K562 (cell line): ENCODE results near the gene FAM117A. TPM values are rescaled to one million over a fixed set of nuclear protein-coding genes. Genes with fewer than 3 reads are reported as not detected.

Source experiments
- CBX2 ChIP-seq: fragments of 200-600 bp; sonication (generic); IDR thresholded peaks from one replicate; pipeline ENCODE4 v1.6.1; 2012; ENCODE audit warnings: mild to moderate bottlenecking, low read length, inconsistent platforms; ENCODE audit not compliant: insufficient read depth, poor library complexity, severe bottlenecking
- CCNT2 ChIP-seq: IDR thresholded peaks from 2 replicates; pipeline ENCODE4 v1.6.1; 2011; ENCODE audit warnings: borderline replicate concordance, low read depth, mild to moderate bottlenecking, moderate library complexity, mixed read lengths, low read length; ENCODE audit not compliant: insufficient read length; ENCODE audit errors: extremely low read depth
- CHD4 ChIP-seq: fragments of 200-600 bp; sonication (generic); IDR thresholded peaks from 3 replicates; pipeline ENCODE4 v1.6.1; 2012; ENCODE audit warnings: low read depth, mild to moderate bottlenecking, mixed read lengths, low read length, inconsistent platforms; ENCODE audit not compliant: insufficient read depth, insufficient replicate concordance, poor library complexity, severe bottlenecking
- CSDE1 ChIP-seq, 2 experiments: fragments of 450-650 bp; IDR thresholded peaks; 2 replicates each; pipeline ENCODE4 v1.6.1; 2016; ENCODE audit warnings: mild to moderate bottlenecking in 1 of 2
- E2F1 ChIP-seq: sonication (generic); formaldehyde crosslinking; IDR thresholded peaks from 2 replicates; pipeline ENCODE4 v1.8.1; 2023; ENCODE audit warnings: mild to moderate bottlenecking, missing genetic modification reagents, moderate library complexity
- FOSL1 ChIP-seq: fragments of 200-800 bp; sonication (Bioruptor generic); conservative IDR thresholded peaks from 2 replicates; pipeline ENCODE4 v1.6.1; 2016; ENCODE audit warnings: missing genetic modification characterization, missing compliant biosample characterization
- FOXA1 ChIP-seq: fragments of 450-650 bp; IDR thresholded peaks from 2 replicates; pipeline ENCODE4 v1.6.1; 2016; ENCODE audit warnings: mild to moderate bottlenecking, borderline replicate concordance
- HDGF ChIP-seq: fragments of 450-650 bp; IDR thresholded peaks from 2 replicates; pipeline ENCODE4 v1.6.1; 2016
- HMBOX1 ChIP-seq: sonication (generic); IDR thresholded peaks from 2 replicates; pipeline ENCODE4 v1.6.1; 2016
- HOMEZ ChIP-seq: fragments of 250-450 bp; sonication (Bioruptor Pico); IDR thresholded peaks from 2 replicates; pipeline ENCODE4 v1.4.0; 2020; ENCODE audit warnings: mild to moderate bottlenecking, moderate library complexity
- KDM1A ChIP-seq, 2 experiments: fragments of 450-650 bp; IDR thresholded peaks; 2 replicates each; pipeline ENCODE4 v1.6.1; 2016; ENCODE audit warnings: mild to moderate bottlenecking in 2 of 2
- MEF2A ChIP-seq: IDR thresholded peaks from 2 replicates; pipeline ENCODE4 v1.6.1; 2011; ENCODE audit warnings: low read depth, mild to moderate bottlenecking, low read length, moderate library complexity; ENCODE audit not compliant: control insufficient read depth
- MEF2D ChIP-seq: conservative IDR thresholded peaks from 2 replicates; pipeline ENCODE4 v1.6.1; 2016; ENCODE audit warnings: low read depth, missing genetic modification characterization, missing compliant biosample characterization
- NFXL1 ChIP-seq: fragments of 450-650 bp; formaldehyde crosslinking; IDR thresholded peaks from 2 replicates; pipeline ENCODE4 v1.4.0; 2021; ENCODE audit warnings: mild to moderate bottlenecking
- NFYB ChIP-seq: IDR thresholded peaks from 2 replicates; pipeline ENCODE4 v1.6.1; 2011; ENCODE audit warnings: mild to moderate bottlenecking, moderate library complexity; ENCODE audit not compliant: insufficient read length; ENCODE audit errors: extremely low read depth
- NR0B1 ChIP-seq: fragments of 450-650 bp; IDR thresholded peaks from one replicate; pipeline ENCODE4 v1.6.1; 2018; ENCODE audit warnings: mild to moderate bottlenecking, moderate library complexity; ENCODE audit not compliant: partially characterized antibody
- NRF1 ChIP-seq, 2 experiments: fragments of 450-650 bp; IDR thresholded peaks in 1 of 2; conservative IDR thresholded peaks in 1 of 2; 2 replicates each; pipeline ENCODE4 v1.6.1; 2014; ENCODE audit warnings: mild to moderate bottlenecking in 2 of 2
- SMAD1 ChIP-seq: fragments of 150-350 bp; IDR thresholded peaks from 2 replicates; pipeline ENCODE4 v1.6.1; 2014; ENCODE audit warnings: low read length, low read depth; ENCODE audit not compliant: partially characterized antibody
- SMARCE1 ChIP-seq: fragments of 450-650 bp; IDR thresholded peaks from 2 replicates; pipeline ENCODE4 v1.7.1; 2016; ENCODE audit warnings: mild to moderate bottlenecking
- TAF7 ChIP-seq: fragments of 450-650 bp; IDR thresholded peaks from 2 replicates; pipeline ENCODE4 v1.6.1; 2016; ENCODE audit warnings: missing genetic modification characterization, missing compliant biosample characterization
- ZC3H4 ChIP-seq: sonication (generic); formaldehyde crosslinking; IDR thresholded peaks from 2 replicates; pipeline ENCODE4 v1.9.0; 2021; ENCODE audit warnings: missing genetic modification reagents, borderline replicate concordance
- ZFP30 ChIP-seq: fragments of 250-450 bp; sonication (Bioruptor Pico); IDR thresholded peaks from 2 replicates; pipeline ENCODE4 v1.8.0; 2022; ENCODE audit warnings: moderate library complexity, mild to moderate bottlenecking, inconsistent platforms, borderline replicate concordance
- ZNF217 ChIP-seq: sonication (generic); formaldehyde crosslinking; IDR thresholded peaks from 2 replicates; pipeline ENCODE4 v1.8.0; 2022; ENCODE audit warnings: mild to moderate bottlenecking, missing genetic modification reagents
- ZNF644 ChIP-seq: fragments of 200-800 bp; sonication (Bioruptor generic); IDR thresholded peaks from 2 replicates; pipeline ENCODE4 v1.6.1; 2016; ENCODE audit warnings: low read depth, missing genetic modification characterization, missing compliant biosample characterization
- polyA plus RNA-seq, 8 experiments: library from polyadenylated mRNA; depleted of rRNA in 4 of 8; stranded (reverse) in 5 of 8; unstranded in 3 of 8; fragments of >200 nt; fragmentation: Nextera tagmentation in 2 of 8; fragmentation: Illumina TruSeq in 1 of 8; extraction: Ambion mirVana in 2 of 8; extraction: Trizol in 1 of 8; gene quantifications; 2 replicates each; pipeline versions ENCODE4 v1.2.1 to v1.2.3, GENCODE V29; 2011 to 2014; ENCODE audit warnings: inconsistent platforms in 1 of 8, missing spikeins in 1 of 8
- total RNA-seq, 7 experiments: library from RNA; depleted of rRNA in 6 of 7; stranded (reverse); fragments of >200 nt in 6 of 7; fragmentation: Illumina TruSeq in 2 of 7; extraction: Trizol in 2 of 7; gene quantifications; 2 replicates each; pipeline versions ENCODE4 v1.2.1 to v1.2.3, GENCODE V29; 2011 to 2021; ENCODE audit warnings: low replicate concordance in 1 of 7

FAM117A gene
- total and polyA plus RNA-seq, 9 of the 15 experiments (the other 6 are each of a cell fraction or from before 2014, with no cell fraction given) = 3.1 to 79.7 (median 36.6) TPM

GRCh38 chr17:49739641-49740271, 24.2 kb downstream of the FAM117A start (continued):
- TF ChIP-seq FOXA1 = no peak
- peak; percentile 82; the same call in 1 of the 2 replicates for TF ChIP-seq NFXL1
- peak; percentile 12; the same call in 1 of the 2 replicates for TF ChIP-seq HOMEZ (CRISPR knock-in tag)
- no peak for TF ChIP-seq ZFP30 (CRISPR knock-in tag)
- TF ChIP-seq MEF2A = no peak; the same call in 1 of the 2 replicates
- no peak for TF ChIP-seq ZNF217 (CRISPR knock-in tag)
- peak; percentile 39; the same call in 1 of the 2 replicates for TF ChIP-seq E2F1 (CRISPR knock-in tag)
- TF ChIP-seq MEF2D = peak; percentile 93
- no peak for TF ChIP-seq CSDE1 (IDR thresholded peaks at IDR 0.05)
- peak; percentile 62 to 66 for TF ChIP-seq NRF1 (conservative IDR thresholded peaks at IDR 0.05 in 1 of 2, IDR thresholded peaks at IDR 0.05 in 1 of 2)
- TF ChIP-seq SMAD1 = peak; percentile 99
- no peak for TF ChIP-seq HDGF
- TF ChIP-seq NR0B1 = no peak
- peak; percentile 99 for TF ChIP-seq KDM1A (IDR thresholded peaks at IDR 0.05)
- peak; percentile 99 for TF ChIP-seq ZNF644
- peak; percentile 92 for TF ChIP-seq FOSL1
- no peak for TF ChIP-seq NFYB
- peak; percentile 74 for TF ChIP-seq HMBOX1
- TF ChIP-seq CCNT2 = peak; percentile 100
- TF ChIP-seq TAF7 (tag) = peak; percentile 34; the same call in 1 of the 2 replicates
- no peak for TF ChIP-seq CBX2
- TF ChIP-seq CHD4 = no peak
- TF ChIP-seq SMARCE1 = peak; percentile 99
- no peak for TF ChIP-seq ZC3H4
